ENCODE results near the gene AKNA.

DNA sequence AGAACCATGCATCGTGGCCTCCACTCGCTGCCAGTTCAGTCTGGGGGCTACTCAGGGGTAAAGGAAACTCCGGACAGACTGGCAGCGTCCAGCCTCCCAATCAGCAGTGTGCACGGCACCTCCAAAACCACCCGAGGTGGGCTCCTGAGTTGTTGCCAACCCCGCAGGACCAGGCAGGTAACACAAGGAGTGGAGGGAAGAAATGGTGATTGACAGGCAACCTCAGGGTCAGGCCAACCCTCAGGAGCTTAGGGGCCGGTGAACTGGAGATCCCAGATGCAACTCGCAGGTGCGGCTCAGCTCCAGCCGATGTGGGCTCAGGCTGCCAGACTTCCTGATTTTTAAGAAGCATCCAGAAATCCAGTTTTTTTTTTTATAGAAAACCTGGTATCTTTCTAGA lies 37.3 kb upstream of the AKNA start:
- TF ChIP-seq, protein P1, sequence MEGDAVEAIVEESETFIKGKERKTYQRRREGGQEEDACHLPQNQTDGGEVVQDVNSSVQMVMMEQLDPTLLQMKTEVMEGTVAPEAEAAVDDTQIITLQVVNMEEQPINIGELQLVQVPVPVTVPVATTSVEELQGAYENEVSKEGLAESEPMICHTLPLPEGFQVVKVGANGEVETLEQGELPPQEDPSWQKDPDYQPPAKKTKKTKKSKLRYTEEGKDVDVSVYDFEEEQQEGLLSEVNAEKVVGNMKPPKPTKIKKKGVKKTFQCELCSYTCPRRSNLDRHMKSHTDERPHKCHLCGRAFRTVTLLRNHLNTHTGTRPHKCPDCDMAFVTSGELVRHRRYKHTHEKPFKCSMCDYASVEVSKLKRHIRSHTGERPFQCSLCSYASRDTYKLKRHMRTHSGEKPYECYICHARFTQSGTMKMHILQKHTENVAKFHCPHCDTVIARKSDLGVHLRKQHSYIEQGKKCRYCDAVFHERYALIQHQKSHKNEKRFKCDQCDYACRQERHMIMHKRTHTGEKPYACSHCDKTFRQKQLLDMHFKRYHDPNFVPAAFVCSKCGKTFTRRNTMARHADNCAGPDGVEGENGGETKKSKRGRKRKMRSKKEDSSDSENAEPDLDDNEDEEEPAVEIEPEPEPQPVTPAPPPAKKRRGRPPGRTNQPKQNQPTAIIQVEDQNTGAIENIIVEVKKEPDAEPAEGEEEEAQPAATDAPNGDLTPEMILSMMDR (IDR thresholded peaks at IDR 0.05; ENCODE audit: low read length) = no peak
- no peak for TF ChIP-seq EZH2 (IDR thresholded peaks at IDR 0.05; ENCODE audit: borderline replicate concordance, low read length)

Data from OCI-LY1 (cell line).